Kidney (tissue), 14 donors: ENCODE data around the gene PAX5. TPM values are rescaled to one million over a fixed set of nuclear protein-coding genes. Genes with fewer than 3 reads are reported as not detected.

Experiments used
- DNase-seq, 5 donors: peaks; one replicate each; pipeline ENCODE4 v3.0.0-alpha.2; 2013 to 2020
- FAIRE-seq: peaks from 2 replicates; lab custom pipeline; 2012; peaks lifted over from hg19 to GRCh38; lab: Jason Lieb, UNC
- H3K27ac ChIP-seq, 2 donors: one replicate each; pipeline ENCODE4 v1.7.0; 2013; ENCODE audit warnings: low read depth in 2 of 2, low read length in 2 of 2, inconsistent platforms in 1 of 2
- H3K27me3 ChIP-seq: one replicate; pipeline ENCODE4 v1.7.1; 2013; ENCODE audit warnings: low read length, inconsistent platforms; ENCODE audit not compliant: control insufficient read depth, insufficient read depth
- H3K36me3 ChIP-seq, 3 donors: one replicate each; pipeline versions ENCODE4 v1.7.0 to v1.7.1; 2013; ENCODE audit warnings: low read length in 3 of 3, control low read depth in 1 of 3, inconsistent platforms in 1 of 3; ENCODE audit not compliant: insufficient read depth in 3 of 3, control insufficient read depth in 2 of 3
- H3K4me1 ChIP-seq, 3 donors: one replicate each; pipeline versions ENCODE4 v1.7.0 to v1.7.1; 2013; ENCODE audit warnings: low read length in 3 of 3, inconsistent platforms in 1 of 3, low read depth in 1 of 3; ENCODE audit not compliant: control insufficient read depth in 2 of 3, insufficient read depth in 2 of 3
- H3K4me3 ChIP-seq, 3 donors: one replicate each; pipeline versions ENCODE4 v1.7.0 to v1.8.1; 2013; ENCODE audit warnings: low read length in 3 of 3, control low read depth in 1 of 3, inconsistent platforms in 1 of 3
- H3K9ac ChIP-seq, 3 donors: one replicate each; pipeline versions ENCODE4 v1.7.0 to v1.7.1; 2013; ENCODE audit warnings: low read length in 3 of 3, control low read depth in 1 of 3, inconsistent platforms in 1 of 3
- H3K9me3 ChIP-seq, 3 donors: one replicate each; pipeline versions ENCODE4 v1.7.0 to v1.7.1; 2013; ENCODE audit warnings: low read length in 3 of 3, control low read depth in 1 of 3, inconsistent platforms in 1 of 3; ENCODE audit not compliant: control insufficient read depth in 2 of 3, insufficient read depth in 1 of 3
- CTCF ChIP-seq: IDR thresholded peaks from 3 replicates; pipeline ENCODE4 v1.5.1; 2012; ENCODE audit warnings: mild to moderate bottlenecking, moderate library complexity, borderline replicate concordance; ENCODE audit not compliant: insufficient read depth; ENCODE audit errors: extremely low read depth
- intact Hi-C: fragments of 100-400 bp; cut with DNase I; formaldehyde crosslinking; loops from one replicate; pipeline ENCODE4 v1.11.1; 2022
- polyA plus RNA-seq: library from polyadenylated mRNA; stranded (reverse); fragments of 350-450 nt; fragmentation: Illumina TruSeq; extraction: RNeasy Lipid Tissue Mini Kit (QIAGEN cat#74804); gene quantifications from one replicate; pipeline ENCODE4 v1.2.3, GENCODE V29; 2014; ENCODE audit warnings: low read depth, low replicate concordance; ENCODE audit not compliant: insufficient read depth
- total RNA-seq: library from RNA; stranded (reverse); fragmentation: NEBNext Ultra II Directional; extraction: Animal tissue kit (Norgen Biotek cat#: 25700); gene quantifications from one replicate; pipeline ENCODE4 v1.2.1, GENCODE V29; 2021
- donor health status: control.
- donor health status: control.
- donor health status: control.
- donor health status: control.
- donor health status: control.
- donor health status: DM: yes; HTN: yes; CAD: no.
- donor health status: Normal renal cell carcinoma (clear cell type).

The PAX5 gene
- total and polyA plus RNA-seq, 2 donors from 2014 or later, result 2.7 TPM; not detected in 1

GRCh38 chr9:36815023-36815422 lies 219.0 kb downstream of the PAX5 start:
- H3K36me3 ChIP-seq, result no peaks in the 10 kb centered on the region
- H3K27ac ChIP-seq, result no peak overlapping the region
- no peak for FAIRE-seq
- TF ChIP-seq CTCF, result no peak
- H3K9me3 ChIP-seq, result peaks cover 0 to 6% (median 2%) of the 10 kb centered on the region in 3 donors
- peaks cover 3% of the 10 kb centered on the region for H3K27me3 ChIP-seq
- H3K9ac ChIP-seq, result no peak overlapping the region
- peak in 1 of 5 donors; percentile 20 for DNase-seq
- intact Hi-C loops, result no loop called here
- H3K4me1 ChIP-seq, result peaks cover 0 to 3% (median 2%) of the 10 kb centered on the region in 3 donors
- H3K4me3 ChIP-seq, result no peak overlapping the region

GRCh38 chr9:36813154-36813553 lies 220.9 kb downstream of the PAX5 start:
- H3K36me3 ChIP-seq, result no peaks in the 10 kb centered on the region
- intact Hi-C loops, result no loop called here
- peaks cover 0 to 6% (median 2%) of the 10 kb centered on the region in 3 donors for H3K9me3 ChIP-seq
- H3K4me3 ChIP-seq, result no peak overlapping the region
- no peak overlapping the region for H3K9ac ChIP-seq
- H3K27ac ChIP-seq, result no peak overlapping the region
- no peaks in the 10 kb centered on the region for H3K4me1 ChIP-seq
- H3K27me3 ChIP-seq, result peaks cover 3% of the 10 kb centered on the region
- DNase-seq (peak in 4 of 5 donors; percentile 52 to 79 (median 65)), FAIRE-seq (no peak)
- TF ChIP-seq CTCF, result no peak

GRCh38 chr9:36812556-36812955 lies 221.5 kb downstream of the PAX5 start:
- Histone ChIP-seq H3K27ac (no peak overlapping the region), H3K9ac (no peak overlapping the region), H3K9me3 (peaks cover 0 to 6% (median 2%) of the 10 kb centered on the region in 3 donors), H3K27me3 (peaks cover 2% of the 10 kb centered on the region), H3K4me1 (no peaks in the 10 kb centered on the region), H3K36me3 (no peaks in the 10 kb centered on the region), H3K4me3 (no peak overlapping the region)
- DNase-seq (peak in 1 of 5 donors; percentile 15), FAIRE-seq (no peak)
- intact Hi-C loops, result no loop called here
- no peak for TF ChIP-seq CTCF

- Histone ChIP-seq H3K4me1 (no peaks in the 10 kb centered on the region), H3K9ac (no peak overlapping the region), H3K9me3 (peaks cover 0 to 6% (median 2%) of the 10 kb centered on the region in 3 donors), H3K27ac (no peak overlapping the region), H3K36me3 (no peaks in the 10 kb centered on the region), H3K27me3 (no peaks in the 10 kb centered on the region), H3K4me3 (no peak overlapping the region)
- intact Hi-C loops, result no loop called here
- FAIRE-seq (no peak), DNase-seq (no peak)
- no peak for TF ChIP-seq CTCF
Measured at GRCh38 chr9:36808251-36808650, 225.8 kb downstream of the PAX5 start.
